Measurements from ENCODE around the gene AKAP6. TPM values are rescaled to one million over a fixed set of nuclear protein-coding genes. Genes with fewer than 3 reads are reported as not detected.

Gene AKAP6
- total and polyA plus RNA-seq, 12 donors, result 0.71 to 24.7 (median 8.1) TPM

- no peaks in the 10 kb centered on the region for H3K36me3 ChIP-seq (replicated peaks in 1 of 2)
- no peak for DNase-seq
- WGBS, 4 donors, result 91 to 98% (median 96%) methylated on average over 4 of the region's 4 CpGs
- intact Hi-C loops (cut with DNase I), result no loop called here
- H3K4me3 ChIP-seq, result no peak overlapping the region
- no peaks in the 10 kb centered on the region for H3K4me1 ChIP-seq (replicated peaks in 1 of 2)
- TF ChIP-seq CTCF (IDR thresholded peaks at IDR 0.05) (no peak), POLR2A (IDR thresholded peaks at IDR 0.05) (no peak)
- no peaks in the 10 kb centered on the region for H3K9me3 ChIP-seq (replicated peaks in 1 of 3)
- no peaks in the 10 kb centered on the region for H3K27me3 ChIP-seq
- no peak overlapping the region for H3K27ac ChIP-seq
Measured at GRCh38 chr14:32430326-32430725, 101.2 kb downstream of the AKAP6 start.

GRCh38 chr14:32432813-32433538 lies 103.9 kb downstream of the AKAP6 start:
- Histone ChIP-seq H3K9me3 (replicated peaks in 1 of 3) (no peaks in the 10 kb centered on the region), H3K36me3 (replicated peaks in 1 of 2) (no peaks in the 10 kb centered on the region), H3K27me3 (no peaks in the 10 kb centered on the region), H3K4me1 (replicated peaks in 1 of 2) (no peaks in the 10 kb centered on the region), H3K4me3 (no peak overlapping the region), H3K27ac (no peak overlapping the region)
- TF ChIP-seq POLR2A (IDR thresholded peaks at IDR 0.05) (no peak), CTCF (IDR thresholded peaks at IDR 0.05) (no peak)
- no peak for DNase-seq
- 88 to 99% (median 90%) methylated on average over 8 of the region's 8 CpGs for whole genome bisulfite sequencing, 4 donors
- intact Hi-C loops (cut with DNase I), result no loop called here

GRCh38 chr14:32434180-32434579 lies 105.1 kb downstream of the AKAP6 start:
- no peak overlapping the region for H3K4me3 ChIP-seq
- 61 to 84% (median 75%) methylated on average over 2 of the region's 2 CpGs for WGBS, 4 donors

GRCh38 chr14:32434880-32435279 lies 105.8 kb downstream of the AKAP6 start:
- Histone ChIP-seq H3K36me3 (replicated peaks in 1 of 2) (no peaks in the 10 kb centered on the region), H3K27me3 (no peaks in the 10 kb centered on the region), H3K27ac (no peak overlapping the region), H3K9me3 (replicated peaks in 1 of 3) (no peaks in the 10 kb centered on the region), H3K4me3 (no peak overlapping the region), H3K4me1 (replicated peaks in 1 of 2) (no peaks in the 10 kb centered on the region)
- intact Hi-C loops (cut with DNase I), result no loop called here
- no peak for DNase-seq
- TF ChIP-seq CTCF (IDR thresholded peaks at IDR 0.05) (no peak), POLR2A (IDR thresholded peaks at IDR 0.05) (no peak)

More at GRCh38 chr14:32434180-32434579, 105.1 kb downstream of the AKAP6 start:
- no peak for DNase-seq
- TF ChIP-seq CTCF (IDR thresholded peaks at IDR 0.05) (no peak), POLR2A (IDR thresholded peaks at IDR 0.05) (no peak)
- no peaks in the 10 kb centered on the region for H3K4me1 ChIP-seq (replicated peaks in 1 of 2)
- intact Hi-C loops (cut with DNase I), result no loop called here
- H3K9me3 ChIP-seq (replicated peaks in 1 of 3), result no peaks in the 10 kb centered on the region
- no peaks in the 10 kb centered on the region for H3K36me3 ChIP-seq (replicated peaks in 1 of 2)
- H3K27ac ChIP-seq, result no peak overlapping the region
- no peaks in the 10 kb centered on the region for H3K27me3 ChIP-seq

Measured in adrenal gland (tissue), 12 donors.